Measurements from ENCODE around the gene NFKBIB.

NFKBIB gene

GRCh38 chr19:38910488-38910887 is 10.7 kb downstream of the NFKBIB start:
- no peak for DNase-seq (ENCODE audit: low read depth)
- H3K4me3 ChIP-seq (ENCODE audit: low read length), result no peak overlapping the region
- TF ChIP-seq CTCF (conservative IDR thresholded peaks at IDR 0.05; ENCODE audit: low read depth, low read length), result no peak

- H3K4me3 ChIP-seq (ENCODE audit: low read length), result no peak overlapping the region
- no peak for DNase-seq (ENCODE audit: low read depth)
- no peak for TF ChIP-seq CTCF (conservative IDR thresholded peaks at IDR 0.05; ENCODE audit: low read depth, low read length)
These were observed 11.7 kb downstream of the NFKBIB start for GRCh38 chr19:38911388-38912001.

GRCh38 chr19:38912600-38913514 is 13.1 kb downstream of the NFKBIB start:
- DNase-seq (ENCODE audit: low read depth), result no peak
- TF ChIP-seq CTCF (conservative IDR thresholded peaks at IDR 0.05; ENCODE audit: low read depth, low read length), result no peak
- H3K4me3 ChIP-seq (ENCODE audit: low read length), result no peak overlapping the region

GRCh38 chr19:38913958-38914357 is 14.2 kb downstream of the NFKBIB start:
- no peak overlapping the region for H3K4me3 ChIP-seq (ENCODE audit: low read length)
- no peak for DNase-seq (ENCODE audit: low read depth)
- no peak for TF ChIP-seq CTCF (conservative IDR thresholded peaks at IDR 0.05; ENCODE audit: low read depth, low read length)

GRCh38 chr19:38915329-38916321 is 15.9 kb downstream of the NFKBIB start:
- H3K4me3 ChIP-seq (ENCODE audit: low read length), result no peak overlapping the region
- TF ChIP-seq CTCF (conservative IDR thresholded peaks at IDR 0.05; ENCODE audit: low read depth, low read length), result no peak
- DNase-seq (ENCODE audit: low read depth), result no peak

- no peak for DNase-seq (ENCODE audit: low read depth)
- TF ChIP-seq CTCF (conservative IDR thresholded peaks at IDR 0.05; ENCODE audit: low read depth, low read length), result no peak
- H3K4me3 ChIP-seq (ENCODE audit: low read length), result no peak overlapping the region
These were observed 17.7 kb downstream of the NFKBIB start for GRCh38 chr19:38917516-38917915.
